ENCODE results near the gene TARS2. TPM values are rescaled to one million over a fixed set of nuclear protein-coding genes. Genes with fewer than 3 reads are reported as not detected.

The TARS2 gene
- total RNA-seq, 1 donor from 2014 or later: 18.5 TPM

DNA sequence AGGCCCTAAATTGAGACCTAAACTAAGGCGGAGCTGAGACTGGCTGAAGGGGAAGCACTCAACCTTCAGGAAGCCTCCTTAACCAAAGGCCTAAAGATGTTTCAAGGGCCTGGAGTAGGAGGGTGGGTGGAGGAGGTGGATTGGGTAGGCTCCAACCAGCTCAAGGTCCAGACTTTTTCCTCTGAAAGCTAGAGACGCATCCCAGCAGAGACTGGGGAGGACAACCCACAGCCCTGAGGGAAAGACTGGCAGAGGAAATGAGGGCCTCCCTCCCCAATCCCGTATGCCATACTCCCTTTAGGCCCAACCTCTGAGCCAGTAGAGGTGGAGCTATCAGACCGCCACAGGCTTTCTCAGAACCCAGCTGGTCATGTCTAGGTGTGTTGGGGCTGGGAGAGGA is 21.8 kb downstream of the TARS2 start:
- TF ChIP-seq, protein P1, sequence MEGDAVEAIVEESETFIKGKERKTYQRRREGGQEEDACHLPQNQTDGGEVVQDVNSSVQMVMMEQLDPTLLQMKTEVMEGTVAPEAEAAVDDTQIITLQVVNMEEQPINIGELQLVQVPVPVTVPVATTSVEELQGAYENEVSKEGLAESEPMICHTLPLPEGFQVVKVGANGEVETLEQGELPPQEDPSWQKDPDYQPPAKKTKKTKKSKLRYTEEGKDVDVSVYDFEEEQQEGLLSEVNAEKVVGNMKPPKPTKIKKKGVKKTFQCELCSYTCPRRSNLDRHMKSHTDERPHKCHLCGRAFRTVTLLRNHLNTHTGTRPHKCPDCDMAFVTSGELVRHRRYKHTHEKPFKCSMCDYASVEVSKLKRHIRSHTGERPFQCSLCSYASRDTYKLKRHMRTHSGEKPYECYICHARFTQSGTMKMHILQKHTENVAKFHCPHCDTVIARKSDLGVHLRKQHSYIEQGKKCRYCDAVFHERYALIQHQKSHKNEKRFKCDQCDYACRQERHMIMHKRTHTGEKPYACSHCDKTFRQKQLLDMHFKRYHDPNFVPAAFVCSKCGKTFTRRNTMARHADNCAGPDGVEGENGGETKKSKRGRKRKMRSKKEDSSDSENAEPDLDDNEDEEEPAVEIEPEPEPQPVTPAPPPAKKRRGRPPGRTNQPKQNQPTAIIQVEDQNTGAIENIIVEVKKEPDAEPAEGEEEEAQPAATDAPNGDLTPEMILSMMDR (IDR thresholded peaks at IDR 0.05): no peak
- Histone ChIP-seq H3K36me3 (peaks cover 21% of the 10 kb centered on the region), H3K4me1 (peaks cover 18% of the 10 kb centered on the region), H3K9me3 (no peaks in the 10 kb centered on the region), H3K27ac (peak overlapping the region; percentile 71), H3K4me3 (no peak overlapping the region), H3K27me3 (no peaks in the 10 kb centered on the region)
- peak; percentile 45 for ATAC-seq
- DNase-seq: no peak
- intact Hi-C loops (cut with DNase I): no loop called here

DNA sequence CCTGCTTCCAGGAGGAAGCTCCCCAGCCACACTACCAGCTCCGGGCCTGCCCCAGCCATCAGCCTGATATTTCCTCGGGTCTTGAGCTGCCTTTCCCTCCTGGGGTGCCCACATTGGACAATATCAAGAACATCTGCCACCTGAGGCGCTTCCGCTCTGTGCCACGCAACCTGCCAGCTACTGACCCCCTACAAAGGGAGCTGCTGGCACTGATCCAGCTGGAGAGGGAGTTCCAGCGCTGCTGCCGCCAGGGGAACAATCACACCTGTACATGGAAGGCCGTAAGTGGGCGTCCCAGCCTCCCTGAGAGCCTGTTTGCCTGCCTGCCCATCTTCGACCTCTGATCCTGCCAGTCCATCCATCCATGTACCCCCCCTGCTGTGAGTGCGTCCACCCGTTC is 24.3 kb downstream of the TARS2 start:
- Histone ChIP-seq H3K36me3 (no peaks in the 10 kb centered on the region), H3K9me3 (no peaks in the 10 kb centered on the region), H3K27ac (no peak overlapping the region), H3K4me1 (peaks cover 21% of the 10 kb centered on the region), H3K4me3 (no peak overlapping the region), H3K27me3 (no peaks in the 10 kb centered on the region)
- no peak for DNase-seq
- no peak for ATAC-seq
- TF ChIP-seq, protein P1 (IDR thresholded peaks at IDR 0.05): no peak
- intact Hi-C loops (cut with DNase I): no loop called here

DNA sequence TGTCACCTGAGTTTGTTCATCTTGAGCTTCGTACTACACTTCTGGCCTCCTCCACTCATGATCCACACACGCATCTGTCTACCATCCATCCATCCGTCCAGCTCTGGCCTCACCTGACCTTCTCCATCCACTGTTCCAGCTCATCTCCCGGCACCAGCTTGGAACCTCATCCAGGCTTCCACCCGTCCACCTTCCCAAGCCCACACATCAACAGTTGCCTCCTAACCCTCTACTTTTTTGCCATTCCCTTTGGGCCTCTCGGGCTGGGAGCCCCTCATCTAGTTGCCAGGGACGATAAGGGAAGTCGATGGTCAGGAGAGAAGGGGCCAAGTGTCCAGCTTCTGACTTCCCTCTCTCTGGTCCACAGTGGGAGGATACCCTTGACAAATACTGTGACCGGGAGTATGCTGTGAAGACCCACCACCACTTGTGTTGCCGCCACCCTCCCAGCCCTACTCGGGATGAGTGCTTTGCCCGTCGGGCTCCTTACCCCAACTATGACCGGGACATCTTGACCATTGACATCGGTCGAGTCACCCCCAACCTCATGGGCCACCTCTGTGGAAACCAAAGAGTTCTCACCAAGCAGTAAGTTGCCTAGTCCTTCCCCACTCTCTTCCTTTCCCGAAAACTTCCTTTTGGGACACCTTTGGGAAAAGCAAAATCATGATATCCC is 24.9 kb downstream of the TARS2 start:
- DNase-seq: no peak
- Histone ChIP-seq H3K36me3 (no peaks in the 10 kb centered on the region), H3K4me1 (peaks cover 23% of the 10 kb centered on the region)

DNA sequence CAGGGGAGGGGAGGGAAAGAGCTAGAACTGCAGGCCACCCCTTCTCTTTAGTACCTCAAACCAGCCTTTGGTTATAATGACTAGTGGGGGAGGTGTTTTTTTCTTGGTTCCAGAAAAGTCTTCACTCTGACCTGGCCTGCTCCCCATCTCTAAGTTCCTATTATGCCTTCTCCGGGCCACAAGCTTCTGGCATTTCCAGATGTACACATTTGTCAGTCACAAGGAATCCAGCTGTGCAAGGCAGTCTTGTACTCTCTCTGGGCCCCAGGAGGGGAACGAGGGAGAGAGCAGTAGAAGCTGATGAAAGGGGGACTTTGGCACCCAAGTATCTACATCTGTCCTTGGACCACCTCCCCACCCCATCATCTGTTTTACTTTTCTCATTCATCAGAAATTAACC is 25.6 kb downstream of the TARS2 start:
- H3K27ac ChIP-seq: no peak overlapping the region
- no peak overlapping the region for H3K4me3 ChIP-seq
- intact Hi-C loops (cut with DNase I): no loop called here
- TF ChIP-seq, protein P1 (IDR thresholded peaks at IDR 0.05): no peak
- H3K9me3 ChIP-seq: no peaks in the 10 kb centered on the region
- no peaks in the 10 kb centered on the region for H3K27me3 ChIP-seq
- H3K4me1 ChIP-seq: peaks cover 18% of the 10 kb centered on the region
- ATAC-seq (no peak), DNase-seq (no peak)
- no peaks in the 10 kb centered on the region for H3K36me3 ChIP-seq

More for the DNA sequence above, 24.9 kb downstream of the TARS2 start:
- ATAC-seq: no peak
- no peak overlapping the region for H3K27ac ChIP-seq
- no peaks in the 10 kb centered on the region for H3K27me3 ChIP-seq
- no peaks in the 10 kb centered on the region for H3K9me3 ChIP-seq
- H3K4me3 ChIP-seq: no peak overlapping the region
- intact Hi-C loops (cut with DNase I): no loop called here
- TF ChIP-seq, protein P1 (IDR thresholded peaks at IDR 0.05): no peak

DNA sequence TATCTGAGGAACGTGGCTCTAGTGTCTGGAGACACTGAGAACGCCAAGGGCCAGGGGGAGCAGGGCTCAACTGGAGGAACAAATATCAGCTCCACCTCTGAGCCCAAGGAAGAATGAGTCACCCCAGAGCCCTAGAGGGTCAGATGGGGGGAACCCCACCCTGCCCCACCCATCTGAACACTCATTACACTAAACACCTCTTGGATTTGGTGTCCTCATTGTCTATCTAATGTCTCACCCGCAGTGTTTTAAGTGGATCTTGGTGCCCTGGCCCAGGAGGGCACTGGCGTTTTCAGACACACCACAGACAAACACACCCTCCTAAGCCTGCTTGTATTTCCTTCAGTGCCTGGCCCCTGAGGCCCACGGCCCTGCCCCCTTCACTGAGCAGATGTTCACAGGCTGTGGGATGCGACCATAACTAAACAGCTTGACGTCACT is 26.2 kb downstream of the TARS2 start:
- no peaks in the 10 kb centered on the region for H3K9me3 ChIP-seq
- H3K4me1 ChIP-seq: peaks cover 12% of the 10 kb centered on the region
- H3K27ac ChIP-seq: no peak overlapping the region
- no peak for ATAC-seq
- TF ChIP-seq, protein P1 (IDR thresholded peaks at IDR 0.05): no peak
- intact Hi-C loops (cut with DNase I): no loop called here
- H3K36me3 ChIP-seq: no peaks in the 10 kb centered on the region
- H3K27me3 ChIP-seq: no peaks in the 10 kb centered on the region
- no peak overlapping the region for H3K4me3 ChIP-seq
- DNase-seq: no peak

Measured in upper lobe of right lung (tissue), 1 donor.